ENCODE results near the gene PPP4R2. TPM values are rescaled to one million over a fixed set of nuclear protein-coding genes. Genes with fewer than 3 reads are reported as not detected.

The PPP4R2 gene
- total RNA-seq, 1 donor from 2014 or later, result 49.1 TPM

- Histone ChIP-seq H3K9me3 (ENCODE audit: control insufficient read depth in 3 of 3, low read length in 3 of 3) (no peaks in the 10 kb centered on the region), H3K27ac (ENCODE audit: low read depth, low read length) (no peak overlapping the region), H3K4me3 (ENCODE audit: low read length in 3 of 3) (no peak overlapping the region), H3K9ac (ENCODE audit: low read depth in 1 of 3, low read length in 3 of 3) (no peak overlapping the region), H3K27me3 (ENCODE audit: control insufficient read depth in 3 of 3, insufficient read depth in 3 of 3, low read length in 3 of 3) (no peaks in the 10 kb centered on the region), H3K36me3 (ENCODE audit: control insufficient read depth in 3 of 3, insufficient read depth in 3 of 3, low read length in 3 of 3) (no peaks in the 10 kb centered on the region), H3K4me1 (ENCODE audit: control insufficient read depth in 3 of 3, insufficient read depth in 3 of 3, low read length in 3 of 3) (no peaks in the 10 kb centered on the region)
Observed at GRCh38 chr3:72974956-72975355, 21.7 kb upstream of the PPP4R2 start.

- Histone ChIP-seq H3K36me3 (ENCODE audit: control insufficient read depth in 3 of 3, insufficient read depth in 3 of 3, low read length in 3 of 3) (no peaks in the 10 kb centered on the region), H3K27ac (ENCODE audit: low read depth, low read length) (no peak overlapping the region), H3K4me3 (ENCODE audit: low read length in 3 of 3) (no peak overlapping the region), H3K9me3 (ENCODE audit: control insufficient read depth in 3 of 3, low read length in 3 of 3) (no peaks in the 10 kb centered on the region), H3K4me1 (ENCODE audit: control insufficient read depth in 3 of 3, insufficient read depth in 3 of 3, low read length in 3 of 3) (no peaks in the 10 kb centered on the region), H3K9ac (ENCODE audit: low read depth in 1 of 3, low read length in 3 of 3) (no peak overlapping the region), H3K27me3 (ENCODE audit: control insufficient read depth in 3 of 3, insufficient read depth in 3 of 3, low read length in 3 of 3) (no peaks in the 10 kb centered on the region)
Observed at GRCh38 chr3:72976281-72976741, 20.3 kb upstream of the PPP4R2 start.

GRCh38 chr3:72977060-72977808 is 19.4 kb upstream of the PPP4R2 start:
- H3K4me3 ChIP-seq (ENCODE audit: low read length in 3 of 3), result no peak overlapping the region
- H3K9me3 ChIP-seq (ENCODE audit: control insufficient read depth in 3 of 3, low read length in 3 of 3), result no peaks in the 10 kb centered on the region
- no peaks in the 10 kb centered on the region for H3K36me3 ChIP-seq (ENCODE audit: control insufficient read depth in 3 of 3, insufficient read depth in 3 of 3, low read length in 3 of 3)
- H3K27ac ChIP-seq (ENCODE audit: low read depth, low read length), result no peak overlapping the region
- no peaks in the 10 kb centered on the region for H3K4me1 ChIP-seq (ENCODE audit: control insufficient read depth in 3 of 3, insufficient read depth in 3 of 3, low read length in 3 of 3)
- no peak overlapping the region for H3K9ac ChIP-seq (ENCODE audit: low read depth in 1 of 3, low read length in 3 of 3)
- no peaks in the 10 kb centered on the region for H3K27me3 ChIP-seq (ENCODE audit: control insufficient read depth in 3 of 3, insufficient read depth in 3 of 3, low read length in 3 of 3)

GRCh38 chr3:72982609-72983366 is 13.8 kb upstream of the PPP4R2 start:
- Histone ChIP-seq H3K4me3 (ENCODE audit: low read length in 3 of 3) (no peak overlapping the region), H3K27me3 (ENCODE audit: control insufficient read depth in 3 of 3, insufficient read depth in 3 of 3, low read length in 3 of 3) (no peaks in the 10 kb centered on the region), H3K4me1 (ENCODE audit: control insufficient read depth in 3 of 3, insufficient read depth in 3 of 3, low read length in 3 of 3) (no peaks in the 10 kb centered on the region), H3K9ac (ENCODE audit: low read depth in 1 of 3, low read length in 3 of 3) (no peak overlapping the region), H3K36me3 (ENCODE audit: control insufficient read depth in 3 of 3, insufficient read depth in 3 of 3, low read length in 3 of 3) (no peaks in the 10 kb centered on the region), H3K9me3 (ENCODE audit: control insufficient read depth in 3 of 3, low read length in 3 of 3) (no peaks in the 10 kb centered on the region), H3K27ac (ENCODE audit: low read depth, low read length) (no peak overlapping the region)

GRCh38 chr3:72985576-72985975 is 11.0 kb upstream of the PPP4R2 start:
- H3K36me3 ChIP-seq (ENCODE audit: control insufficient read depth in 3 of 3, insufficient read depth in 3 of 3, low read length in 3 of 3), result no peaks in the 10 kb centered on the region
- H3K4me1 ChIP-seq (ENCODE audit: control insufficient read depth in 3 of 3, insufficient read depth in 3 of 3, low read length in 3 of 3), result no peaks in the 10 kb centered on the region
- H3K27me3 ChIP-seq (ENCODE audit: control insufficient read depth in 3 of 3, insufficient read depth in 3 of 3, low read length in 3 of 3), result no peaks in the 10 kb centered on the region
- H3K4me3 ChIP-seq (ENCODE audit: low read length in 3 of 3), result no peak overlapping the region
- H3K9ac ChIP-seq (ENCODE audit: low read depth in 1 of 3, low read length in 3 of 3), result no peak overlapping the region
- no peak overlapping the region for H3K27ac ChIP-seq (ENCODE audit: low read depth, low read length)
- no peaks in the 10 kb centered on the region for H3K9me3 ChIP-seq (ENCODE audit: control insufficient read depth in 3 of 3, low read length in 3 of 3)

GRCh38 chr3:72990701-72991395 is 5.8 kb upstream of the PPP4R2 start:
- Histone ChIP-seq H3K27ac (ENCODE audit: low read depth, low read length) (no peak overlapping the region), H3K4me3 (ENCODE audit: low read length in 3 of 3) (no peak overlapping the region), H3K27me3 (ENCODE audit: control insufficient read depth in 3 of 3, insufficient read depth in 3 of 3, low read length in 3 of 3) (no peaks in the 10 kb centered on the region), H3K36me3 (ENCODE audit: control insufficient read depth in 3 of 3, insufficient read depth in 3 of 3, low read length in 3 of 3) (no peaks in the 10 kb centered on the region), H3K4me1 (ENCODE audit: control insufficient read depth in 3 of 3, insufficient read depth in 3 of 3, low read length in 3 of 3) (no peaks in the 10 kb centered on the region), H3K9ac (ENCODE audit: low read depth in 1 of 3, low read length in 3 of 3) (no peak overlapping the region), H3K9me3 (ENCODE audit: control insufficient read depth in 3 of 3, low read length in 3 of 3) (no peaks in the 10 kb centered on the region)

GRCh38 chr3:72991522-72991921 is 5.1 kb upstream of the PPP4R2 start:
- H3K9me3 ChIP-seq (ENCODE audit: control insufficient read depth in 3 of 3, low read length in 3 of 3), result no peaks in the 10 kb centered on the region
- no peak overlapping the region for H3K4me3 ChIP-seq (ENCODE audit: low read length in 3 of 3)
- H3K4me1 ChIP-seq (ENCODE audit: control insufficient read depth in 3 of 3, insufficient read depth in 3 of 3, low read length in 3 of 3), result peaks cover 2 to 3% (median 3%) of the 10 kb centered on the region in 3 donors
- H3K27ac ChIP-seq (ENCODE audit: low read depth, low read length), result no peak overlapping the region
- H3K27me3 ChIP-seq (ENCODE audit: control insufficient read depth in 3 of 3, insufficient read depth in 3 of 3, low read length in 3 of 3), result no peaks in the 10 kb centered on the region
- H3K36me3 ChIP-seq (ENCODE audit: control insufficient read depth in 3 of 3, insufficient read depth in 3 of 3, low read length in 3 of 3), result no peaks in the 10 kb centered on the region
- no peak overlapping the region for H3K9ac ChIP-seq (ENCODE audit: low read depth in 1 of 3, low read length in 3 of 3)

- Histone ChIP-seq H3K4me3 (ENCODE audit: low read length in 3 of 3) (no peak overlapping the region), H3K27ac (ENCODE audit: low read depth, low read length) (no peak overlapping the region), H3K9me3 (ENCODE audit: control insufficient read depth in 3 of 3, low read length in 3 of 3) (no peaks in the 10 kb centered on the region), H3K27me3 (ENCODE audit: control insufficient read depth in 3 of 3, insufficient read depth in 3 of 3, low read length in 3 of 3) (no peaks in the 10 kb centered on the region), H3K9ac (ENCODE audit: low read depth in 1 of 3, low read length in 3 of 3) (no peak overlapping the region), H3K36me3 (ENCODE audit: control insufficient read depth in 3 of 3, insufficient read depth in 3 of 3, low read length in 3 of 3) (peaks cover 0 to 3% (median 0%) of the 10 kb centered on the region in 3 donors), H3K4me1 (ENCODE audit: control insufficient read depth in 3 of 3, insufficient read depth in 3 of 3, low read length in 3 of 3) (peaks cover 5 to 13% (median 9%) of the 10 kb centered on the region in 3 donors)
Observed at GRCh38 chr3:72993391-72993790, 3.2 kb upstream of the PPP4R2 start.

- no peak overlapping the region for H3K9ac ChIP-seq (ENCODE audit: low read depth in 1 of 3, low read length in 3 of 3)
- H3K27ac ChIP-seq (ENCODE audit: low read depth, low read length), result peak overlapping the region; percentile 42
- no peaks in the 10 kb centered on the region for H3K9me3 ChIP-seq (ENCODE audit: control insufficient read depth in 3 of 3, low read length in 3 of 3)
- peaks cover 18 to 31% (median 25%) of the 10 kb centered on the region in 3 donors for H3K4me1 ChIP-seq (ENCODE audit: control insufficient read depth in 3 of 3, insufficient read depth in 3 of 3, low read length in 3 of 3)
- peaks cover 0 to 8% (median 3%) of the 10 kb centered on the region in 3 donors for H3K36me3 ChIP-seq (ENCODE audit: control insufficient read depth in 3 of 3, insufficient read depth in 3 of 3, low read length in 3 of 3)
- H3K27me3 ChIP-seq (ENCODE audit: control insufficient read depth in 3 of 3, insufficient read depth in 3 of 3, low read length in 3 of 3), result no peaks in the 10 kb centered on the region
- H3K4me3 ChIP-seq (ENCODE audit: low read length in 3 of 3), result no peak overlapping the region
Observed at GRCh38 chr3:72995337-72995736, 1.3 kb upstream of the PPP4R2 start.

GRCh38 chr3:72996121-72996472 is 514 bp upstream of the PPP4R2 start:
- peak overlapping the region; percentile 75 to 90 (median 87) for H3K9ac ChIP-seq (ENCODE audit: low read depth in 1 of 3, low read length in 3 of 3)
- peak overlapping the region; percentile 85 to 90 (median 86) for H3K4me3 ChIP-seq (ENCODE audit: low read length in 3 of 3)
- peaks cover 18 to 35% (median 25%) of the 10 kb centered on the region in 3 donors for H3K4me1 ChIP-seq (ENCODE audit: control insufficient read depth in 3 of 3, insufficient read depth in 3 of 3, low read length in 3 of 3)
- H3K27ac ChIP-seq (ENCODE audit: low read depth, low read length), result peak overlapping the region; percentile 92
- H3K27me3 ChIP-seq (ENCODE audit: control insufficient read depth in 3 of 3, insufficient read depth in 3 of 3, low read length in 3 of 3), result no peaks in the 10 kb centered on the region
- no peaks in the 10 kb centered on the region for H3K9me3 ChIP-seq (ENCODE audit: control insufficient read depth in 3 of 3, low read length in 3 of 3)
- H3K36me3 ChIP-seq (ENCODE audit: control insufficient read depth in 3 of 3, insufficient read depth in 3 of 3, low read length in 3 of 3), result peaks cover 0 to 8% (median 3%) of the 10 kb centered on the region in 3 donors

All from skeletal muscle tissue (tissue), 4 donors.